ENCODE measurements around the gene SORBS1.

The SORBS1 gene

DNA sequence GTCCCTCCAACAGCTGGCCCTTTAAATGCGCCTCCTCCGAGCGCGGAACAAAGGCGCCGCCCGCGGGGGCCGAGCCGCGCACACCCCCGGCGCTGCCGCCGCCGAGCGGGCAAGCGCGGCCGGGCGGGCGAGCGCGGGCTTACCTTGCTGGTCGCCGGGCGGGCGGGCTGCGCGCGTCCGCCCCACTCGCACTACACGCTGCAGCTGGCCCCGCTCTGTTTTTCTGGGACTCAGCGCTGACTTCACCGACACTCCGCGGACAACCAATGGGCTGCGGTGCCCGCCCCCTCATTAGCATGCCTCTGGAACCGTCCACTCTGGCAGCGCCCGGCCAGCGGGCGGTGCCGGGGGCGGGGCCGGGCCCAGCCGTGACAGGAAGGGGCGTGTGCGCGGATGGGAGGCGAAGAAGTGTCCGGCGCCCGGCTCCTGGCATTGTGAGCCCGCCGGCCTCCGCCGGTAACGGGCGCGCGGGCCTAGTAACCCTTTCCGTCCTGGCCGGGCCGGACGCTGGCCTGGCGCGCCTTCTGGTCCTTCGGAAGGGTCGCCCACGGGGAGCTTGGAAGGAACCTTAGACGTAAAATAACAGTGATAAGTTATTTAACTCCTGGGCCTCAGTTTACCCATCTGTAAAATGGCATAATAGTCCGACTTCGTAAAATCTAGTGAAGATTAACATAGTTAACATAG is at the start of gene SORBS1:
SORBS1 (minus strand) TSS at position 195 of the 687 bp plus-strand sequence. CDS start 120,236 bp downstream, outside the sequence.
- H3K4me3 ChIP-seq (ENCODE audit: low read length in 2 of 2) = peak within 1 kb of the TSS; percentile 79 to 99
- H3K4me1 ChIP-seq (ENCODE audit: control insufficient read depth, insufficient read depth, low read length) = peaks cover 32% of the 10 kb centered on the region
- H3K36me3 ChIP-seq (ENCODE audit: control insufficient read depth in 2 of 2, insufficient read depth in 2 of 2, low read length in 2 of 2) = peaks cover 3 to 9% of the 10 kb centered on the region in 2 donors
- peak within 1 kb of the TSS; percentile 97 for H3K27ac ChIP-seq (ENCODE audit: low read length)
- H3K9ac ChIP-seq (ENCODE audit: low read length in 2 of 2) = peak within 1 kb of the TSS; percentile 99
- no peaks in the 10 kb centered on the region for H3K9me3 ChIP-seq (ENCODE audit: control insufficient read depth in 2 of 2, low read length in 2 of 2)
- no peaks in the 10 kb centered on the region for H3K27me3 ChIP-seq (ENCODE audit: control insufficient read depth in 1 of 2, insufficient read depth in 2 of 2, low read length in 2 of 2)

DNA sequence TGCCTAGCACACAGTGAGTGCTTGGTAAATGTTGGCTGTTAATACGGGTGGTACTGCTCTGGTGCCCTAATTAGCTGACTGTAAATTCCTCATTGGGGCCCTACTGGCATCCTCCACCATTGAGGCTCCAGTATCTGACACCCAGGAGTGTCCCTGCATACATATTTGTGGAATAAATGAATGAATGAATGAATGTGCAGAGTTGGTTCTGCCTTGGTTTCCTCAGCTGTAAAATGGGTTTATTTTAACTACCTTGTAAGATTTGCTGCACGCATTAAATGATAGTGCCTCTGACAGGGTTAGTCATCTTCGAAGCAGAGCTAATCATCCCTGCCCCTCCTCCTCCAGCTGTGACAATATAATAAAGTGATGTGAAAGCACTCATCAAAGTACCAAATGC is 49.6 kb upstream of the SORBS1 start:
- Histone ChIP-seq H3K9me3 (ENCODE audit: control insufficient read depth in 2 of 2, low read length in 2 of 2) (no peaks in the 10 kb centered on the region), H3K36me3 (ENCODE audit: control insufficient read depth in 2 of 2, insufficient read depth in 2 of 2, low read length in 2 of 2) (peaks cover 30 to 55% of the 10 kb centered on the region in 2 donors), H3K4me1 (ENCODE audit: control insufficient read depth, insufficient read depth, low read length) (peaks cover 19% of the 10 kb centered on the region), H3K27me3 (ENCODE audit: control insufficient read depth in 1 of 2, insufficient read depth in 2 of 2, low read length in 2 of 2) (no peaks in the 10 kb centered on the region), H3K9ac (ENCODE audit: low read length in 2 of 2) (no peak overlapping the region), H3K4me3 (ENCODE audit: low read length in 2 of 2) (no peak overlapping the region), H3K27ac (ENCODE audit: low read length) (no peak overlapping the region)

DNA sequence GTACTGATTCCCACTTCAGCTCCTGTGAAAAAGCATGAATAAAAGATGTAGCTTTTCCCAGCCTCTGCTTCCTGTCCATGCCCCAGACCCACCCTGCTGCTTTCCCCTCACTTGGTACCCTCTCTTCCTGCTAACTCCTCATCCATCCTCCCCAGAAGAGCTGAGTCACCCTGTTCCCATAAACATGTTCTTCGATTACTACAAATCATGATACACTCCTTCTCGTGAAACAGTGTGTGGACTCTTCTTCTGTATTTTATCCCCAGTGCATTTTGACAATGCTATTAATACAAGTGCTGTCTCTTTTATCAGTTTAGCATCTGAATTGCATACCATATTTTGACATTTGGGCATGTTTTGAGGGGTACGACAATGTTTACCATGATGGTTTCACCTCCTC is 45.8 kb upstream of the SORBS1 start:
- Histone ChIP-seq H3K4me3 (ENCODE audit: low read length in 2 of 2) (no peak overlapping the region), H3K36me3 (ENCODE audit: control insufficient read depth in 2 of 2, insufficient read depth in 2 of 2, low read length in 2 of 2) (peaks cover 16 to 27% of the 10 kb centered on the region in 2 donors), H3K9ac (ENCODE audit: low read length in 2 of 2) (peak overlapping the region in 1 of 2 donors; percentile 29), H3K27ac (ENCODE audit: low read length) (peak overlapping the region; percentile 99), H3K27me3 (ENCODE audit: control insufficient read depth in 1 of 2, insufficient read depth in 2 of 2, low read length in 2 of 2) (no peaks in the 10 kb centered on the region), H3K9me3 (ENCODE audit: control insufficient read depth in 2 of 2, low read length in 2 of 2) (no peaks in the 10 kb centered on the region), H3K4me1 (ENCODE audit: control insufficient read depth, insufficient read depth, low read length) (peaks cover 46% of the 10 kb centered on the region)

DNA sequence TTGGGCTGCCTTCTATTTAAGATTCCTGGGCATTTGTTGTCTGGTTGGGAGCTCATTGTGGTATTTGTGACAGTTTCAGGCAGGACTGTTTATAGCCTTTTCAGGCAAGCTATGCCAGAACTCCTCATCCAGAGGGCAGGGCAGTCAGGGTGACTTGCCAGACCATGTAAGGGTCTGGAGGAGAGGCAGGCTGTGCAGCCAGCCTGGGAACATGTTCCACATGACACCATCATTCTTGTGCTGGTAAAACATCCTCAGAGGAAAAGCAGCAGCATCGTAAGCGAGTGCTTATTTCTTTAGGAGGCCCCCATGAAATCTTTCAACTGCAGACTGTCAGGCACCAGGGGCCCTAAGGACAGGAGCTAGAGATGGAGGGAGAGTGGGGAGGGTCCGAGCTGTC is 44.0 kb upstream of the SORBS1 start:
- no peaks in the 10 kb centered on the region for H3K27me3 ChIP-seq (ENCODE audit: control insufficient read depth in 1 of 2, insufficient read depth in 2 of 2, low read length in 2 of 2)
- H3K36me3 ChIP-seq (ENCODE audit: control insufficient read depth in 2 of 2, insufficient read depth in 2 of 2, low read length in 2 of 2) = peaks cover 4 to 15% of the 10 kb centered on the region in 2 donors
- peaks cover 59% of the 10 kb centered on the region for H3K4me1 ChIP-seq (ENCODE audit: control insufficient read depth, insufficient read depth, low read length)
- H3K4me3 ChIP-seq (ENCODE audit: low read length in 2 of 2) = peak overlapping the region in 1 of 2 donors; percentile 29
- no peaks in the 10 kb centered on the region for H3K9me3 ChIP-seq (ENCODE audit: control insufficient read depth in 2 of 2, low read length in 2 of 2)
- H3K27ac ChIP-seq (ENCODE audit: low read length) = peak overlapping the region; percentile 99
- H3K9ac ChIP-seq (ENCODE audit: low read length in 2 of 2) = peak overlapping the region; percentile 71 to 76

DNA sequence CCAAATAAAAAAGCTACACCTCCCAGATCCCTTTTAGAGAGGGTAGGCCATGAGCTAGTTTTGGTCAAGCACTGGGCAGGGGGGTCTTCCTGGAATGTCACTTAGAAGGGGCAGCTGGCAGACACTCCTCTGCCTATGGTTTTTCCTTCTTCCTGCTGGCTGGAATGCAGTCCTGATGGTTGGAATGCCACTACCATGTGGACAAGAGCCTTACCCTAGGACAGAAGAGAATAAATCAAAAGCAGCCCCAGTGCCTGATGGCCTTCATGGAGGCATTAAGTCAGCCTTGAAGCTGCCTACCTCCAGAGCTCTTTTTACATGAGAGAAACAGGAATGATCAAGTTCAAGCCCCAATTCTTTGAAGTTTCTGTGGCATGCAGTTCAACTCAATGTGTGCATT is 43.5 kb upstream of the SORBS1 start:
- Histone ChIP-seq H3K4me3 (ENCODE audit: low read length in 2 of 2) (no peak overlapping the region), H3K27me3 (ENCODE audit: control insufficient read depth in 1 of 2, insufficient read depth in 2 of 2, low read length in 2 of 2) (no peaks in the 10 kb centered on the region), H3K9me3 (ENCODE audit: control insufficient read depth in 2 of 2, low read length in 2 of 2) (no peaks in the 10 kb centered on the region), H3K36me3 (ENCODE audit: control insufficient read depth in 2 of 2, insufficient read depth in 2 of 2, low read length in 2 of 2) (peaks cover 4 to 12% of the 10 kb centered on the region in 2 donors), H3K4me1 (ENCODE audit: control insufficient read depth, insufficient read depth, low read length) (peaks cover 59% of the 10 kb centered on the region), H3K9ac (ENCODE audit: low read length in 2 of 2) (peak overlapping the region; percentile 61 to 76), H3K27ac (ENCODE audit: low read length) (peak overlapping the region; percentile 99)

DNA sequence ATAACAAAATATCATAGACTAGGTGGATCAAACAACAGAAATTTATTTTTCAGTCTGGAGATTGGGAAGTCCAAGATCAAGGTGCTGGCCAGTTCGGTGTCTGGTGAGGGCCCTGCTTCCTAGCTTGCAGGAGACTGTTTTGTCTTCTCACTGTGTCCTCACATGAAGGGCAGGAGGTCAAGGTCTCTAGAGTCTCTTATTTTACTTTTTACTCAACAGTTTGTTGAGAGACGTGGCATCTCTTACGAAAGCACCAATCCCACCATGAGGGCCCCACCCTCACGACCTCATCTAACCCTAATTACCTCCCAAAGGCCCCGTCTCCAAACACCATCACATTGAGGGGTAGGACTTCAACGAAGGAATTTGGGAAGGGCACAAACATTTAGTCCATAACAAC is 41.2 kb upstream of the SORBS1 start:
- H3K9me3 ChIP-seq (ENCODE audit: control insufficient read depth in 2 of 2, low read length in 2 of 2) = no peaks in the 10 kb centered on the region
- H3K36me3 ChIP-seq (ENCODE audit: control insufficient read depth in 2 of 2, insufficient read depth in 2 of 2, low read length in 2 of 2) = no peaks in the 10 kb centered on the region
- H3K27me3 ChIP-seq (ENCODE audit: control insufficient read depth in 1 of 2, insufficient read depth in 2 of 2, low read length in 2 of 2) = no peaks in the 10 kb centered on the region
- no peak overlapping the region for H3K4me3 ChIP-seq (ENCODE audit: low read length in 2 of 2)
- peaks cover 55% of the 10 kb centered on the region for H3K4me1 ChIP-seq (ENCODE audit: control insufficient read depth, insufficient read depth, low read length)
- peak overlapping the region; percentile 76 for H3K27ac ChIP-seq (ENCODE audit: low read length)
- peak overlapping the region in 1 of 2 donors; percentile 33 for H3K9ac ChIP-seq (ENCODE audit: low read length in 2 of 2)

DNA sequence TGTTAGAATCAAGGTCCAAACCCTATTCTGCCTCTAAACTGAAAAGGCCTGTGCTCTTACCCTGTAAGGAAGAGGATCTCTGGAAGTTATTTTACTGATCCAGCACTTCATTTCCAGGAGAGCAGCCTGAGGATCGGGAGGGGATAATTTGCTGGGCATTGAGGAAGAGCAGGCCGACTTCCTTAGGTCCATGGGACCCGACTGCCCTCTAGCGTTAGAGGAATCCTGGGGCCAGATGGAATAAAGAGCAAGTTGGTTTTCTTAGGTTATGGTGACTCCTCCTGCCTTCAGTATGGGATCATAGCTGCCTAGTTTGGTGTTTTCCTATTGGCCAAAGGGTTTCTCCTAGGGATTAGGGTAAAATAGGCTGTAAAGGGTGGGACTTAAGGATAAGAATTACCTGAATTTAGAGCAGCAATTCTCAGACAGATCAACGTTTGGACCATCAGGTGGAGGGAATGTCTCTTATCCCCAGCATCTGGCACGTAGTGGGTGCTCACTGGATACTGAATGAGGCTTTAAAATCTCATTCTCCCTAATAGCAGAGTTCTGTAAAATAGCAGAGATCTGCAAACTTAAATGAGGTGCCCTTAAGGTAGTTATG is 40.0 kb upstream of the SORBS1 start:
- Histone ChIP-seq H3K4me3 (ENCODE audit: low read length in 2 of 2) (no peak overlapping the region), H3K27me3 (ENCODE audit: control insufficient read depth in 1 of 2, insufficient read depth in 2 of 2, low read length in 2 of 2) (no peaks in the 10 kb centered on the region), H3K27ac (ENCODE audit: low read length) (peak overlapping the region; percentile 76), H3K9ac (ENCODE audit: low read length in 2 of 2) (peak overlapping the region; percentile 21 to 49), H3K9me3 (ENCODE audit: control insufficient read depth in 2 of 2, low read length in 2 of 2) (no peaks in the 10 kb centered on the region), H3K4me1 (ENCODE audit: control insufficient read depth, insufficient read depth, low read length) (peaks cover 45% of the 10 kb centered on the region), H3K36me3 (ENCODE audit: control insufficient read depth in 2 of 2, insufficient read depth in 2 of 2, low read length in 2 of 2) (no peaks in the 10 kb centered on the region)

DNA sequence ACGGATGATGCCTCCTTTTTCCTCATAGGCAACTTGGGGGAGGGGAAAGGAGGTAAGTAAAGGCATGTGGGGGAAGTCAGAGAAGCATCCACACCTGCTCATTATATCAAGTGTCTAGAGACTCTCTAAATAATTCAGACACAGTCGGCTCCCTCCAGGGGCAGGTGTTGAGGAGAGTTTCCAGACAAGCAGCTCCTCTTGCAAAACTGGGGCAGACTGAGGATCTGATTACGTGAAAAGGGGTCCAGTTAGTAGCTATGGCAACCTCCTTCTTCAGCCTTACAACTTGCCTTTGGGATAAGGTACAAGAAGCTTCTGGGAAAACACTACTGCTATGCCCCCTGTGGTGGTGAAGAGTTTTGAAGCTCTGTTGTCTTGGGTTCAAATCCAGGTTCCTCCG is 39.0 kb upstream of the SORBS1 start:
- Histone ChIP-seq H3K9ac (ENCODE audit: low read length in 2 of 2) (peak overlapping the region in 1 of 2 donors; percentile 49), H3K27ac (ENCODE audit: low read length) (no peak overlapping the region), H3K36me3 (ENCODE audit: control insufficient read depth in 2 of 2, insufficient read depth in 2 of 2, low read length in 2 of 2) (no peaks in the 10 kb centered on the region), H3K27me3 (ENCODE audit: control insufficient read depth in 1 of 2, insufficient read depth in 2 of 2, low read length in 2 of 2) (no peaks in the 10 kb centered on the region), H3K4me1 (ENCODE audit: control insufficient read depth, insufficient read depth, low read length) (peaks cover 35% of the 10 kb centered on the region), H3K4me3 (ENCODE audit: low read length in 2 of 2) (no peak overlapping the region), H3K9me3 (ENCODE audit: control insufficient read depth in 2 of 2, low read length in 2 of 2) (no peaks in the 10 kb centered on the region)

DNA sequence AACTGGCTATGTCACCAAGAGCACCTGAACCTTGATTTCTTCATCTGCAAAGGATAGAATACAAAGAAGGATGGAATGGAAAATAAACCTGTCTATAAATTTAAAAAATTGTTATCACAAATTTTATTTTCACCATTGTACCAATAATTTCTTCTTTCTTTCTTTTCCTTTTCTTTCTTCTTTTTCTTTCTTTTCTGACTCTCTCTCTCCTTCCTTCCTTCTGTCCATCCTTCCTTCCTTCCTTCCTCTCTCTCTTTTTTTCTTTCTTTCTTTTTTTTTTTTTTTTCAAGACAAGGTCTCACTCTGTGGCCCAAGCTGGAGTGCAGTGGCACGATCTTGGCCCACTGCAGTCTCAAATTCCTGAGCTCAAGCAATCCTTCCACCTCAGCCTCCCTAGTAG is 36.6 kb upstream of the SORBS1 start:
- Histone ChIP-seq H3K27me3 (ENCODE audit: control insufficient read depth in 1 of 2, insufficient read depth in 2 of 2, low read length in 2 of 2) (no peaks in the 10 kb centered on the region), H3K36me3 (ENCODE audit: control insufficient read depth in 2 of 2, insufficient read depth in 2 of 2, low read length in 2 of 2) (no peaks in the 10 kb centered on the region), H3K9ac (ENCODE audit: low read length in 2 of 2) (no peak overlapping the region), H3K9me3 (ENCODE audit: control insufficient read depth in 2 of 2, low read length in 2 of 2) (no peaks in the 10 kb centered on the region), H3K27ac (ENCODE audit: low read length) (no peak overlapping the region), H3K4me1 (ENCODE audit: control insufficient read depth, insufficient read depth, low read length) (peaks cover 16% of the 10 kb centered on the region), H3K4me3 (ENCODE audit: low read length in 2 of 2) (no peak overlapping the region)

DNA sequence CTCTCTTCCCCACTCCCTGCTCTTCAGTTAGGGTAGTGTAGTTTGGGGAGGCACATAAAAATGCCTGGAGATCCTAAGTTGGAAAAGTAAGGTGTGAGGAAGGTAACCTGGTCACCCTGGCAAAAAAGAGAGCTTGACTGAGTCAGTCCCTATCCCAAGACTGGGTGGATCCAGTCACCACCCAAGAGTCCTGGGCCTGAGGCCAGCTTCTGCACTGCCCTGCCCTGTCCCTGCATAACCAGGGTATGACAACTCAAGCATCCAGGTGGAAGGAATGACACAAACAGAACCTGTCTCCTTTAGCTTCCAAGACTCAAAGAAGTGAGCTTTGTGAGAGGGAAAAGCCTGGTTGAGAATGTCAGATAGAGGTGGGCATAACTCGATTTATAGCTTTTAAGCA is 26.9 kb upstream of the SORBS1 start:
- no peaks in the 10 kb centered on the region for H3K9me3 ChIP-seq (ENCODE audit: control insufficient read depth in 2 of 2, low read length in 2 of 2)
- no peaks in the 10 kb centered on the region for H3K36me3 ChIP-seq (ENCODE audit: control insufficient read depth in 2 of 2, insufficient read depth in 2 of 2, low read length in 2 of 2)
- no peak overlapping the region for H3K4me3 ChIP-seq (ENCODE audit: low read length in 2 of 2)
- no peaks in the 10 kb centered on the region for H3K4me1 ChIP-seq (ENCODE audit: control insufficient read depth, insufficient read depth, low read length)
- no peaks in the 10 kb centered on the region for H3K27me3 ChIP-seq (ENCODE audit: control insufficient read depth in 1 of 2, insufficient read depth in 2 of 2, low read length in 2 of 2)
- H3K9ac ChIP-seq (ENCODE audit: low read length in 2 of 2) = no peak overlapping the region
- no peak overlapping the region for H3K27ac ChIP-seq (ENCODE audit: low read length)

All from stomach smooth muscle (tissue), 2 donors.